Measurements from ENCODE around the gene NR1D1.

NR1D1 gene

GRCh38 chr17:40111221-40112128, 11.1 kb upstream of the NR1D1 start:
- peak; percentile 93 for DNase-seq (ENCODE audit: low spot score)

- no peak for DNase-seq (ENCODE audit: low spot score)
Measured at GRCh38 chr17:40110026-40110845, 9.8 kb upstream of the NR1D1 start.

GRCh38 chr17:40108970-40109824, 8.8 kb upstream of the NR1D1 start:
- DNase-seq (ENCODE audit: low spot score): no peak

GRCh38 chr17:40107522-40108174, 7.3 kb upstream of the NR1D1 start:
- no peak for DNase-seq (ENCODE audit: low spot score)

- DNase-seq (ENCODE audit: low spot score): no peak
Measured at GRCh38 chr17:40106760-40107521, 6.6 kb upstream of the NR1D1 start.

- DNase-seq (ENCODE audit: low spot score): no peak
Measured at GRCh38 chr17:40105861-40106759, 5.7 kb upstream of the NR1D1 start.

GRCh38 chr17:40104594-40105486, 4.5 kb upstream of the NR1D1 start:
- DNase-seq (ENCODE audit: low spot score): no peak

GRCh38 chr17:40103688-40104087, 3.3 kb upstream of the NR1D1 start:
- DNase-seq (ENCODE audit: low spot score): no peak

- no peak for DNase-seq (ENCODE audit: low spot score)
Measured at GRCh38 chr17:40103071-40103661, 2.8 kb upstream of the NR1D1 start.

GRCh38 chr17:40101367-40102210, 1.2 kb upstream of the NR1D1 start:
- no peak for DNase-seq (ENCODE audit: low spot score)

GRCh38 chr17:40100669-40101366, 429 bp upstream of the NR1D1 start:
- peak; percentile 96 for DNase-seq (ENCODE audit: low spot score)

- no peak for DNase-seq (ENCODE audit: low spot score)
Measured at GRCh38 chr17:40099619-40100418, 570 bp downstream of the NR1D1 start.

- peak; percentile 88 for DNase-seq (ENCODE audit: low spot score)
Measured at GRCh38 chr17:40098846-40099618, 1.4 kb downstream of the NR1D1 start.

- DNase-seq (ENCODE audit: low spot score): peak; percentile 65
Measured at GRCh38 chr17:40097931-40098845, 2.2 kb downstream of the NR1D1 start.

All from HuH-7 (cell line).